ENCODE measurements around the gene MAGI2. TPM values are rescaled to one million over a fixed set of nuclear protein-coding genes. Genes with fewer than 3 reads are reported as not detected.

Gene MAGI2
- total and polyA plus RNA-seq, 2 experiments from 2014 or later, result 10.4 to 26.4 TPM

GRCh38 chr7:78284945-78285344, 1168.5 kb downstream of the MAGI2 start (continued):
- no peak for TF ChIP-seq REST (IDR thresholded peaks at IDR 0.05; ENCODE audit: unreplicated experiment)
- TF ChIP-seq ETS1 (IDR thresholded peaks at IDR 0.05), result no peak
- no peak for TF ChIP-seq JUNB (IDR thresholded peaks at IDR 0.05; ENCODE audit: unreplicated experiment)

- H3K27ac ChIP-seq (ENCODE audit: low read depth), result no peak overlapping the region
- H3K36me3 Mint-ChIP-seq (ENCODE audit: low read depth), result no peaks in the 10 kb centered on the region
- H3K4me3 Mint-ChIP-seq, result no peak overlapping the region
- H3K27me3 Mint-ChIP-seq (ENCODE audit: insufficient read depth, low read depth, poor library complexity), result peaks cover 4% of the 10 kb centered on the region
- no peak overlapping the region for H2AFZ ChIP-seq
- H3K4me2 ChIP-seq, result no peak overlapping the region
- no peaks in the 10 kb centered on the region for H4K20me1 ChIP-seq (replicated peaks; ENCODE audit: insufficient read depth)
- H3F3A ChIP-seq (replicated peaks; ENCODE audit: low read depth), result no peaks in the 10 kb centered on the region
- no peaks in the 10 kb centered on the region for H3K9me2 ChIP-seq (ENCODE audit: insufficient read depth)
- ATAC-seq (no peak), DNase-seq (ENCODE audit: low spot score) (no peak)
- H3K27ac Mint-ChIP-seq, result 0 out of 2 replicates have a peak overlapping the region, but pooled peaks have one; percentile 58
- no peaks in the 10 kb centered on the region for H3K4me1 ChIP-seq (ENCODE audit: insufficient read depth)
- H3K27me3 ChIP-seq (ENCODE audit: insufficient read depth), result no peaks in the 10 kb centered on the region
- H3K36me3 ChIP-seq (ENCODE audit: insufficient read depth), result no peaks in the 10 kb centered on the region
- H3K79me2 ChIP-seq (replicated peaks; ENCODE audit: insufficient read depth), result no peaks in the 10 kb centered on the region
- H3K9me3 Mint-ChIP-seq, result no peaks in the 10 kb centered on the region
- H3K4me3 ChIP-seq, result no peak overlapping the region
- peaks cover 11% of the 10 kb centered on the region for H3K4me1 Mint-ChIP-seq
- TF ChIP-seq JUNB (IDR thresholded peaks at IDR 0.05; ENCODE audit: unreplicated experiment), result no peak
- TF ChIP-seq REST (IDR thresholded peaks at IDR 0.05; ENCODE audit: unreplicated experiment), result no peak
- TF ChIP-seq ZNF114 (CRISPR knock-in tag; IDR thresholded peaks at IDR 0.05), result no peak
- TF ChIP-seq CTCF (conservative IDR thresholded peaks at IDR 0.05; ENCODE audit: low read depth in 2 of 2), result no peak
- TF ChIP-seq ETS1 (IDR thresholded peaks at IDR 0.05), result no peak
- TF ChIP-seq ZNF462 (CRISPR knock-in tag; IDR thresholded peaks at IDR 0.05), result no peak
Observed at GRCh38 chr7:78280276-78280675, 1173.2 kb downstream of the MAGI2 start.
